B cell (primary cell): ENCODE results near the gene DPYD.

Experiments used
- EZH2 ChIP-seq: IDR thresholded peaks from 2 replicates; pipeline ENCODE4 v1.6.1; 2012; ENCODE audit warnings: borderline replicate concordance, low read depth, mild to moderate bottlenecking, moderate library complexity, low read length; ENCODE audit not compliant: insufficient read depth, poor library complexity, severe bottlenecking
- TF ChIP-seq, protein P1 (sequence below): fragments of 200-600 bp; IDR thresholded peaks from one replicate; pipeline ENCODE4 v1.8.0; 2022; ENCODE audit warnings: antibody characterized with exemption, mild to moderate bottlenecking

- TF ChIP-seq, protein P1, sequence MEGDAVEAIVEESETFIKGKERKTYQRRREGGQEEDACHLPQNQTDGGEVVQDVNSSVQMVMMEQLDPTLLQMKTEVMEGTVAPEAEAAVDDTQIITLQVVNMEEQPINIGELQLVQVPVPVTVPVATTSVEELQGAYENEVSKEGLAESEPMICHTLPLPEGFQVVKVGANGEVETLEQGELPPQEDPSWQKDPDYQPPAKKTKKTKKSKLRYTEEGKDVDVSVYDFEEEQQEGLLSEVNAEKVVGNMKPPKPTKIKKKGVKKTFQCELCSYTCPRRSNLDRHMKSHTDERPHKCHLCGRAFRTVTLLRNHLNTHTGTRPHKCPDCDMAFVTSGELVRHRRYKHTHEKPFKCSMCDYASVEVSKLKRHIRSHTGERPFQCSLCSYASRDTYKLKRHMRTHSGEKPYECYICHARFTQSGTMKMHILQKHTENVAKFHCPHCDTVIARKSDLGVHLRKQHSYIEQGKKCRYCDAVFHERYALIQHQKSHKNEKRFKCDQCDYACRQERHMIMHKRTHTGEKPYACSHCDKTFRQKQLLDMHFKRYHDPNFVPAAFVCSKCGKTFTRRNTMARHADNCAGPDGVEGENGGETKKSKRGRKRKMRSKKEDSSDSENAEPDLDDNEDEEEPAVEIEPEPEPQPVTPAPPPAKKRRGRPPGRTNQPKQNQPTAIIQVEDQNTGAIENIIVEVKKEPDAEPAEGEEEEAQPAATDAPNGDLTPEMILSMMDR, result no peak
- TF ChIP-seq EZH2, result no peak
Observed at GRCh38 chr1:97265630-97266029, 655.2 kb downstream of the DPYD start.
